ENCODE measurements around the gene SLC34A3.

Gene SLC34A3

DNA sequence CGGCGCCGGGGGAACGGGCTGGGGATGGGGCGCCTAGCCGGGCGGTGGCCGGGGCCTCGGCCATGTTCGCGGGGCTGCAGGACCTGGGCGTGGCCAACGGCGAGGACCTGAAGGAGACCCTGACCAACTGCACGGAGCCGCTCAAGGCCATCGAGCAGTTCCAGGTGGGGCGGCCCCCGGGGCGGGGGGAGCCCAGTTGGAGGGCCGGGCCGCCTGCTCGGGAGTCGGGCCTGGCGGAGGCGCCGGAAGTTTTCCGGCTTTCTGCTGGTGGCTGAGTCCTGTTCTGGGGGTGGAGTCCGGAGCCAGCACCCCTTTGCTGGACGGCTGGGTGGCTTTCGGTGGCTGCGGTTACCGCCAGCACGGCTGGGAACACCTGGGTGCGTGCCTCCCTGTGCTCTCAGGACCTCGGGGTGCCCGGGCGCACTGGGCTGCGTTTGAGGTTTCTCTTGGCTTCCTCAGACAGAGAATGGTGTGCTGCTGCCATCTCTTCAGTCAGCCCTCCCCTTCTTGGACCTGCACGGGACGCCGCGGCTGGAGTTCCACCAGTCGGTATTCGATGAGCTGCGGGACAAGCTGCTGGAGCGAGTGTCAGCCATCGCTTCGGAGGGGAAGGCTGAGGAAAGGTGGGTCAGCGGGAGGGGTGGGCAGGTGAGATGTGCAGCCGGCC lies 24.9 kb downstream of the SLC34A3 start:
- peak; percentile 60 for DNase-seq (ENCODE audit: low read depth)

DNA sequence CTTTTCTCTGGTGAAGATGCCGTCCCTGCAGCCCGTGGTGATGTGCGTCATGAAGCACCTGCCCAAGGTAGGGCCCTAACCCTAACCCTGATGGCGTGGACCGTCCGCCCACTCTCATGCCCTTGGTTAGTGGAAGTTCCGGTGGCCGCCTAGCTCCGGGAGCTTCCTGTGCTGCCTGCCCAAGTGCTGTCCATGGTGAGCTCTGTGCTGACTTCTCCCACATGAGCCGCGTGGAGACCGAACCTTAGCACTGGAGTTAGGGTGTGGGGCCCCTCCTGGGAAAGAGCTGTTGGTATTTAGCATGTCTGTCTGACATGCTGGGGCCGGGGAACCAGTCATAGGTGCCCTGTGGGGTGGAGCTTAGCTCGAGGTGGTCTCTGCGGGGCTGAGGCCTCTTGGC lies 25.7 kb downstream of the SLC34A3 start:
- DNase-seq (ENCODE audit: low read depth): no peak

DNA sequence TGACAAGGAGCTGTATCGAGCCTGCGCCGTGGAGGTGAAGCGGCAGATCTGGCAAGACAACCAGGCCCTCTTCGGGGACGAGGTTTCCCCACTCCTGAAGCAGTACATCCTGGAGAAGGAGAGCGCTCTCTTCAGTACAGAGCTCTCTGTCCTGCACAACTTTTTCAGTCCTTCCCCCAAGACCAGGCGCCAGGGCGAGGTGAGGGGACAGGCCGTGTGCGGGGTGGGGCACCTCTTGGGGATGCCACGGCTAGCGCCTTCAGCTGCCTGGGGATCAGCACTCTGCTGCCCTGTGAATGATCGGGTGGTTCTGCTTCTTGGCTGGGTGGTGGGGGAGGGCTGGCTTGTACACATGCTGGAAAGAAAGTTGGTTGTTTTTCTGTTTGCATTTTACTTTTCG lies 26.2 kb downstream of the SLC34A3 start:
- no peak for DNase-seq (ENCODE audit: low read depth)

DNA sequence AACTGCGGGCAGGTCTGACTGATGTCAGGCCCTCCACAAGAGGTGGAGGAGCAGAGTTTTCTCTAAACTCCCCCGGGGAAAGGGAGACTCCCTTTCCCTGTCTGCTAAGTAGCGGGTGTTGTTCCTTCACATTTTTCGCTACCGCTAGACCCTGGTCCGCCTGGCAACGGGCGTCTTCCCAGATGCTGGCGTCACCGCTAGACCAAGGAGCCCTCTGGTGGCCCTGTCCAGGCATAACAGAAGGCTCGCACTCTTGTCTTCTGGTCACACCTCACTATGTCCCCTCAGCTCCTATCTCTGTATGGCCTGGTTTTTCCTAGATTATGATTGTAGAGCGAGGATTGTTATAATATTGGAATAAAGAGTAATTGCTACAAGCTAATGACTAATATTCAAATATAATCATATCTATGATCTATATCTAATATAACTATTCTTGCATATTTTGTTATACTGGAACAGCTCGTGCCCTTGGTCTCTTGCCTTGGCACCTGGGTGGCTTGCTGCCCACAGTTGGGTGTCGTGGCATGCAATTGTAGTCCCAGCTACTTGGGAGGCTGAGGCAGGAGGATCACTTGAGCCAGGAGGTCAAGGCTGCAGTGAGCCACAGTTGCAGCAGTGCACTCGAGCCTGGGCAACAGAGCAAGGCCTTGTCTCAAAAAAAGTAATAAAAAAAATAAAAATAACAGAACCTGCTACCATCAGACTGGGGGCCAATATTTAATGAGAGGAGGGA lies 31.6 kb downstream of the SLC34A3 start:
- DNase-seq (ENCODE audit: low read depth): peak; percentile 54

DNA sequence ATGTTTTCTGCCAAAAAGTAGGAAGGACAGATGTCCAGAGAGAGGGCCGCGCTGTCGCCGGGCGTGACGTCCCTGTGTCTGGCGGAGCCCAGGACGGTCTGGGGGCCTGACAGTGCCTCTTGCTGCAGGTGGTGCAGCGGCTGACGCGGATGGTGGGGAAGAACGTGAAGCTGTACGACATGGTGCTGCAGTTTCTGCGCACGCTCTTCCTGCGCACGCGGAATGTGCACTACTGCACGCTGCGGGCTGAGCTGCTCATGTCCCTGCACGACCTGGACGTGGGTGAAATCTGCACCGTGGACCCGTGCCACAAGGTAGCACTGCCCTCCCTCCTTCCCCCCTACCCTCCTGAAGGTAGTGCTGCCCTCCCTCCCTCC lies 32.2 kb downstream of the SLC34A3 start:
- DNase-seq (ENCODE audit: low read depth): no peak

DNA sequence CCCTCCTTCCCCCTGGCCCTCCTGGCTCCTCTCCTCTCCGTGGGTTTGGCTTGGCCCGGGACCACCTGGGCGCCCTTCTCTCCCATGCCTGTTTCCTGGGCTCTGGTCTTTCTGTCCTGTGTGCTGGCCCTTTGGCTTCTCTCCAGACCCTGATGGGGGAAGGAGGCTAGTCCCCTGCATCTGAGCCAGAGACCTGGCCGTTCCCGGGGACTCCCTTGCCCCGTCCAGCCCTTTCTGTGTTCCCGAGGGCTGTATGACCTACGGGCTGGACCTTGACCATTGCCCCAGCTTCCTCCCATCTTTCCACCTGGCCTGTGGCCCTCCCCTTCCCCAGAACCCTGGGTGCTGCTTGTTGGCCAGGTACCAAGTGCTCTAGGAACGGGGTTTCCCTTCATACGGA lies 32.8 kb downstream of the SLC34A3 start:
- DNase-seq (ENCODE audit: low read depth): no peak

DNA sequence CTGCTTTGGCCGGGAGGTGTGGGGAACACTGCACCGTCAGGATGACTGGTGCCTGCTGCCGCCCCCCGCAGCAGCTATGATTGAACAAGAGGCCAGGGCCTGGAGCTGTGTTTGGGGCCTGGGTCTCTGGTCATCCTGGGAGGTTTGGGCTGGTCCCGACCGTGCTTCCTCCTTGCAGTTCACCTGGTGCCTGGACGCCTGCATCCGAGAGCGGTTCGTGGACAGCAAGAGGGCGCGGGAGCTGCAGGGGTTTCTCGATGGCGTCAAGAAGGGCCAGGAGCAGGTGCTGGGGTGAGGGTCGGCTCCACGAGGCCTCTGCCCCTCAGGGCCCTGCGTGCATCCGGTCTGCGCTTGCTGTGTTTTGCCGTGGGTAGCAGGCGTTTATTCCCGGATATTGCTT lies 33.4 kb downstream of the SLC34A3 start:
- DNase-seq (ENCODE audit: low read depth): no peak

DNA sequence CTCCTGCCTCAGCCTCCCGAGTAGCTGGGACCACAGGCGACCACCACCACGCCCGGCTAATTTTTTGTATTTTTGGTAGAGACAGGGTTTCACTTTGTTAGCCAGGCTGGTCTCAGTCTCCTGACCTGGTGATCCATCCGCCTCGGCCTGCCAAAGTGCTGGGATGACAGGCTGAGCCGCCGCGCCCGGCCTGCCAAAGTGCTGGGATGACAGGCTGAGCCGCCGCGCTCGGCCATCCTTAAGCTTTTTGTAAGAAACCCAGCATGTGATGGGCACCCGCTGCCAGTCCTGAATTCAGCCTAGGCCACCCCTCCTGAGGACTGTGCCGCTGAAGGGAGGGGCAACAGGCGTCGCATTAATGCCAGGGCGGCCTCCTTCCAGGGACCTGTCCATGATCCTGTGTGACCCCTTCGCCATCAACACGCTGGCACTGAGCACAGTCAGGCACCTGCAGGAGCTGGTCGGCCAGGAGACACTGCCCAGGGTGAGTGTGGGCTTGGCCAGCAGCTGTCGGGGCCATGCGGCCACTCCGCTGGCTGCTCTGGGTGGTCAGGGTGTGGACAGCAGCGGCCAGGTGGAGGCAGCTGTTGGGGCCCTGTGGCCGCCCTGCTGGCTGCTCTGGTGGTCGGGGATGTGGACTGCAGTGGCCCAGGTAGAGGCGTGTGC lies 34.9 kb downstream of the SLC34A3 start:
- no peak for DNase-seq (ENCODE audit: low read depth)

DNA sequence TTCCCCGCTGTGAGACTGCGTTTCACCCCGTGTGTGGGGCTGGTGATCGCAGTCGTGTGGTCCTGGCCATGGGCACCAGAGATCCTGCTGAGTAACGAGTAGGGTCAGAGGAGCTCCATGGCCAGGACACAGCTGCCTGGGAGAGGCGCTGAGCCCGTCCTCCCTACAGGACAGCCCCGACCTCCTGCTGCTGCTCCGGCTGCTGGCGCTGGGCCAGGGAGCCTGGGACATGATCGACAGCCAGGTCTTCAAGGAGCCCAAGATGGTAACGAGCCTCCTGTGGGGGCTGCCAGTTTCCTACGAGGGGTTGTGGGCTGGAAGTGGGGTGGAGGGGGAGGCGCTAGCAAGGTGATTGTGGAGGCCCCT lies 35.4 kb downstream of the SLC34A3 start:
- no peak for DNase-seq (ENCODE audit: low read depth)

DNA sequence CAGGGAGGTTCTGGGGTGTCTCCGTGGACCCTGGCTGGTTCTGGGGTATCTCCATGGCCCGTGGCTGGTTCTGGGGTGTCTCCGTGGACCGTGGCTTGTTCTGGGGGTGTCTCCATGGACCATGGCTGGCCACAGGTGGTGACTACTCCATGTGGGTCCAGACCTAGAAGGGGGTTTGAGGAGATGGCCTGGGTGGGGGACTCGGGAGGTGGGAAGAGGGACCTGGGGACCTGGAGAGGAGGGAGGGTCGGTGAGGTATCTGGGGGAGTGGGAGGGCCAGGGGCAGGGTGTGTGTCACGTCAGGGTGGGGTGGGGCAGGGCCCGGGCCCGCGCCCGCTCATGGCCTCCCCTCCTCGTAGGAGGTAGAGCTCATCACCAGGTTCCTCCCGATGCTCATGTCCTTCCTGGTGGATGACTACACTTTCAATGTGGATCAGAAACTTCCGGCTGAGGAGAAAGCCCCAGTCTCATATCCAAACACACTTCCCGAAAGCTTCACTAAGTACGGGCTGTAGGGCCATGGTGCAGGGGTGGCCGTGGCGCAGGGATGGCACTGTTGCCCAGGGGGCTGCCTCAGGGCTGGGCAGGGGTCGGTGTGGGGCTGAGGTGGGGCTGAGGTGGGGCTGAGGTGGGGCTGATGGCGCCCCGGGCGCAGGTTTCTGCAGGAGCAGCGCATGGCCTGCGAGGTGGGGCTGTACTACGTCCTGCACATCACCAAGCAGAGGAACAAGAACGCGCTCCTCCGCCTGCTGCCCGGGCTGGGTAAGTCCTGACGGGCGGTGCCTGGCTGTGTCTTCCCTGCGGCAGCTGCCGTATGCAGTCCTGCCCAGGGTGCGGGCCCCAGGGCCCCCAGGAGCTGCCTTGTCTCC lies 36.1 kb downstream of the SLC34A3 start:
- no peak for DNase-seq (ENCODE audit: low read depth)

DNA sequence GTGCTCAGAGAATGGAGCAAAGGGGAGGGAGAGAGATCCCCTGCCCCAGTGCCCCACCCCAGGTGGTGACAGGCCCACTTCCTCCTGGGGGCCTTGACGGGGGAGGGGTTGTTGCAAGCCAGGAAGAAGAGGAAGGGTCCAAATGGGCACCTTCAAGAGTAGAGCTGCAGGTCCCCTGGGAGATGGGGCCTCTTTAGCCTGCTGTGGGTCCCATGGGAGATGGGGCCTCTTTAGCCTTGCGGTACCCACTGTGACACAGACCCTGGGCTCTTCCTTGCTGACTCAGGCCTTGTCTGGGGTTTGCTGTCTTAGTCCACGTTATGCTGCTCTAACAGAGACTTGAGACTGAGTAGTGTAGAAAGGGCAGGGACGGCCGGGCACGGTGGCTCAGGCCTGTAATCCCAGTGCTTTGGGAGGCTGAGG lies 37.2 kb downstream of the SLC34A3 start:
- peak; percentile 39 for DNase-seq (ENCODE audit: low read depth)

DNA sequence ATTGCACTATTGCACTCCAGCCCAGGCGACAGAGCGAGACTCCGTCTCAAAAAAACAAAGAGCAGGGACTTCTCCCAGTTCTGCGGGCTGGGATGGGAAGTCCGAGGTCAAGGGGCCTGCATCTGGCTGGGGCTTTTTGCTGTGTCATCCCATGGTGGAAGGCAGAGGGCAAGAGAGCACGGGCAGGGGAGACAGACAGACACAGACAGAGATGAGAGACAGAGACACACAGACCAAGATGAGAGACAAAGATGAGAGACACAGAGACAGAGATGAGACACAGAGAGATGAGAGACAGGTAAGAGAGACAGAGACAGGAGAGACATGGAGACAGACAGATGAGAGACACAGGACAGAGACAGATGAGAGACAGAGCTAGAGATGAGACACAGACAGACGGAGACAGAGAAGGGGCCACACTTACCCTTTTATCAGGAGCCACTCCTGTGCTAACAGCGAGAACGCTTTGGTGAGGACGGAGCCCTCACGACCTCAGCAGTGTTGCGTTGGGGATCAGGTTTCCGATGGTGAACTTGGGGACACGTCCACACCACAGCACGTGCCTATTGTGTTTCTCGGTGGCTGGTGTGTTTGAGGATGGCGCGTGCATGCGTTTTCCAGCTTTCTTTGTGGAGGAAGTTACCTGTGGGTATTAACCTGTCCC lies 38.0 kb downstream of the SLC34A3 start:
- DNase-seq (ENCODE audit: low read depth): no peak

DNA sequence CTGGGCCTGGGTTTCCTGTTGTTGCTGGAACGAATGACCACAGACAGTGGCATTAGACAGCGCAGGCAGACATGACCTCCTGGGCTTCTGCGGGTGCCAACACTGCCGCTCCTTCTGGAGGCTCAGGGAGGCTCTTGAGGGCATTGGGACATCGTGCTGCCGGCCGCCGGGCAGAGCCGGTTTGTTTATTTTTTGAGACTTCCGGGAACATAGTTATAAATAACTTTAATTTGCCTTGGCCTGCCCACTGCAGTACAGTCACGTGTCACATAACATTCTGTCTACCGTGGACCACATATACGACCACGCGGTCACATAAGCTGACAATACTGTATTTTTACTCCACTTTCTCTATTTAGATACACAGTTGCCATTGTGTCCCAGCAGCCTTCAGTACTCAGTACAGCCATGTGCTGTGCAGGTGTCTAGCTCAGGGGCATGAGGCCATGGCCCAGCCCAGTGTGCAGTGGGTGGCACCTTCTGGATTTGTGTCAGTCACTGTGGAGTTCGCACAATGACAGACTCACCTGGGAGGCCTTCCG lies 38.6 kb downstream of the SLC34A3 start:
- DNase-seq (ENCODE audit: low read depth): no peak

DNA sequence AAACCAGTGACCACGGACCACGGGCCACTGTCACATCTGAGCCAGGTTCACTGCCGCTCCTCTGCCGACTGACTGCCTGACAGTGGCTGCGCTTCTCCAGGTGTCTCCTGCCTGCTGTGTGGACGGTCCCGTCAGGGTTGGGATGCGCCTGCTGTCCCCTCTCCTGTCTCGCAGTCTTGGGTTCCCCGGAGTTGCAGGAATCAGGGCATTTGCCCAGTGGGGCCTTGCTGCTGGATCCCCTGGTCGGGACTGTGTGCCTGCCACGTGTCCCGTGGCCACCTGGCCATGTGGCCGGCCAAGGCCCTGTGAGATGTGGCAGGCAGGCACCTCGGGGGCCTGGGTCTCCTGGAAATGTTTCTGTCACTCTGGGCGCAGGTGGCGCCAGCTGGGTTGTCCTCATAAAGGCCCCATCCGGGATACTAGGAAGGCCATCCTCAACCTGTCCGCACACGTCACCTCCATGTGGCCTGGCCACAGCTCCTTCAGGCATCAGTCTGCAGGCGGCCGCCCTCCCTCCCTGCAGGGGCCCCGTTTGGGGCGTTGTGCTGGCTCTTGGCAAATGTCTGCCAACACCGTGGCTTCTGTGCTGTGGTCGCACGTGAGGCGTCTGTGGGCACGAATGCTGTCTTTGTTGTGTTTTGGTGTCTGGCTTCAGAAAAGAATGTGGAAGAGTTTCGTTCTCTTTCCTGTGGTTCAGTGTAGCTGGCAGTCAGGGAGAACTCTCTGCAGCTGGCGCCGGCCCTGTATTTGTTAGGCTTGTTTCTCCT lies 40.4 kb downstream of the SLC34A3 start:
- no peak for DNase-seq (ENCODE audit: low read depth)

DNA sequence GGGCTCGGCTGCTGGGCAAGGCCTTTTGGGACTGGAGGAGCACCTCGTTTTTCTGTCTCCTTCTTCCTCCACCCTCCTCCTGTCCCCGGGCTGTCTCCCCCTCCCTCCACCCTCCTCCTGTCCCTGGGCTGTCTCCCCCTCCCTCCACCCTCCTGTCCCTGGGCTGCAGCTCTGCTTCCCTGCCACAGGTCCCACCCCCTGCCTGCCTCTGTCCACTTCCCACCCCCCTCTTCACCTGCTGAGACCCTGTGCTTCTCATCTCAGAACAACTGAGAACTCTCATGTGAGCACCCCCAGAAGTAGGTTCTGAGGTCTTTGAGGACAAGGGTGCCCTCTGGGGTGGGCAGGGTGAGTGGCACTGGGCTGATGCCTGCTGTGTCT lies 41.0 kb downstream of the SLC34A3 start:
- DNase-seq (ENCODE audit: low read depth): no peak

DNA sequence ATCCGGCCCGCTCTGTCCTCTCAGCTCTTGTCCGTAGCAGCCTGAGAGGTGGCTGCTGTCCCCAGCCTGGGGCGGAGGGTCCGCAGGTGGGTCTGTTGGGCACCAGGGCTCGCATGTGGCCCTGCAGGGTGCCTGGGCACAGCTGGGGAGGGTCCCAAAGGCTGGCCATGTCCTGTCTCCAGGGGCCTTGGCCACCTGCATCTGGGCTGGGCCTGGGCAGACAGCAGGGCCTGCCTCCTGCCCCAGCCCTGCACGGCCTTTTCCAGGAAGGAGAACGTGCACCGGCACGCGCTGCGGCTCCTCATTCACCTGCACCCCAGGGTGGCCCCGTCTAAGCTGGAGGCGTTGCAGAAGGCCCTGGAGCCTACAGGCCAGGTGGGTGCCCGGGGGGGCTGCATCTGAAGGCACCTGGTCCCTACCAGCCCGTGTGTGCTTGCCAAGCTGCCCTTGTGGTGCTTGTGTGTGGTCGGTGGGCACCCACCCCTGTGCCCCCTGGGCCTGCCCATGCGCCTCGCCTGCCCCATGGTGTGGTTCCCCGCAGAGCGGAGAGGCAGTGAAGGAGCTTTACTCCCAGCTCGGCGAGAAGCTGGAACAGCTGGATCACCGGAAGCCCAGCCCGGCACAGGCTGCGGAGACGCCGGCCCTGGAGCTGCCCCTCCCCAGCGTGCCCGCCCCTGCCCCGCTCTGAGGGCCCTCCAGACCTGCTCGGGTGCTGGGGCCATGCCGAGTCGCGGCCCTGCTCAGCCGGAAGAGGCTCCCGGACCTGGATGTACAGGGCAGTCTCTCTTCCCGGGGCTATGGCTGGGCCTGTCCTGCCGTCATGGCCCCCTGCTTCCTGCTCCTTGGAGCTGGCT lies 41.8 kb downstream of the SLC34A3 start:
- DNase-seq (ENCODE audit: low read depth): no peak

DNA sequence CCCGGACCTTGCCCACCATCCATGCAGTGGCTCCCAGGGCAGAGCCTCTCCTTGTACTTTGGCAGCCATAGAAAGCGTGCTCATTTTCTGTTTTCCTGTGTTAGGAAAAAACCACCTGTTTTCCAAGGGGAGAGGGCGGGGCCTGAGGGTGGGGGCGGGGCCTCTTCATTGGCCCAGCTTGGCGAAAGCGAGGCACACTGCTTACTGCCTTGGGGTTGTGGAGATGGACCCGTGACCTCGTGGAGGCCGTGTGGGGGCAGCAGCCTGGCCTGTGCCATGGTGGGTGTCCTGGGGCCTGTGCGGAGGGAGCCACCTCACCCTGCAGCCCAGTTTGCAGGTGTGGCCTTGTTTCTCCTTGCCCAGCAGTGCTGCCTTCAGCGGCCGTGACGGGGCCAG lies 42.4 kb downstream of the SLC34A3 start:
- no peak for DNase-seq (ENCODE audit: low read depth)

DNA sequence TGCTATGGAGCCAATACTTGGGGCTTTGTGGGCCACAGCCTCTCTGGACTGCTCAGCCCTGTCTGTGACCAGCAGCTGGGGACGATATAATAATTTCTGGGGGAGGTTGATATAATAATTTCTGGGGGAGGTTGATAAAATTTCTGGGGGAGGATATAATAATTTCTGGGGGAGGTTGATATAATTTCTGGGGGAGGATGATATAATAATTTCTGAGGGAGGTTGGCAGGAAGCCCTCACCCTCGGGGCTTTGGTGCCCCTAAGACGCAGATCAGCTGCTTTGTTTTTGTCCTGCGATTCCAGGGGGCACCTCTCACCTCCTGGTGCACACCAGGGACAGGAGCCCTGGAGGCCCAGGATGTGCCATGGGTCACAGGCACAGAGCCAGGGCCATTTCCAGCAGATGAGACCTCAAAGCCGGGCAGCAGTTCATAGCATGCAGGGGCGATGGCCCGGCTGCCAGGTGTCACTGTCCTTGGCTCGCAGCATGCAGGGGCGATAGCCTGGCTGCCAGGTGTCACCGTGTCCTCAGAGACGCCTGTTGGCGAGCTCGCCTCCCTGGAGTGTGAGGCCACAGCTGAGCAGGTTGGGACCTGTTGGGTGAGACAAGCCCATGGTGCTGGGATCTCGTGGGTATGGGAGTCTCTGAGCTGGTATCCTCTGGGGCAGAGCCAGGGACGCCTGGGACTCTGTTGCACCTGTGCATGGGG lies 43.1 kb downstream of the SLC34A3 start:
- DNase-seq (ENCODE audit: low read depth): no peak

DNA sequence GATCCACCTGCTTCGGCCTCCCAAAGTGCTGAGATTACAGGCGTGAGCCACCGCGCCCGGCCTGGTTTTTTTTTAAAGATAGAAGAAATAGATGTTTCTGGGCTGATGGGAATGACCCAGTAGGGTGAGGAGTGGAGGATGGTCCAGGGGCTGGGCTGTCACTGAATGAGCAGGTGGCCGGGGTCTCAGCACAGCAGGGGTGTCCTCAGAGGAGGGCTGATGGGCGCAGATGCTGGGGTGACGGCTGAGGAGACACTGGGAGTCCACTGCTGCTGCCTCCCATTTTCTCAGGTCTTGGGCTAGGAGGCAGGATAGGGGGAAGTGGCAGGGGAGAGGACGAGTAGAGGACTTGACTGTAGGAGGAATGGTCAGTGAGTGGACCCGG lies 44.5 kb downstream of the SLC34A3 start:
- DNase-seq (ENCODE audit: low read depth): no peak
